Activated CD4-positive, alpha-beta T cell treated with anti-CD3 and anti-CD28 coated beads, Interleukin-2, amount 50 U/mL, for 24 hours (primary cell): ENCODE results near the gene HELZ.

ENCODE experiments used
- DNase-seq, 2 donors: peaks; one replicate each; pipeline ENCODE4 v3.0.0-alpha.2; 2020; ENCODE audit warnings: low read depth in 1 of 2, low spot score in 1 of 2

The HELZ gene

GRCh38 chr17:67085406-67085805, 159.6 kb downstream of the HELZ start:
- DNase-seq, result no peak

GRCh38 chr17:67082107-67082506, 162.9 kb downstream of the HELZ start:
- no peak for DNase-seq

GRCh38 chr17:67080804-67081203, 164.2 kb downstream of the HELZ start:
- no peak for DNase-seq

GRCh38 chr17:67079491-67079890, 165.5 kb downstream of the HELZ start:
- DNase-seq, result no peak

GRCh38 chr17:67078292-67078691, 166.7 kb downstream of the HELZ start:
- no peak for DNase-seq

GRCh38 chr17:67076290-67076689, 168.7 kb downstream of the HELZ start:
- no peak for DNase-seq

- no peak for DNase-seq
These were observed 170.2 kb downstream of the HELZ start for GRCh38 chr17:67074781-67075180.

- no peak for DNase-seq
These were observed 172.1 kb downstream of the HELZ start for GRCh38 chr17:67072885-67073284.

- no peak for DNase-seq
These were observed 173.4 kb downstream of the HELZ start for GRCh38 chr17:67071595-67071994.

- no peak for DNase-seq
These were observed 175.3 kb downstream of the HELZ start for GRCh38 chr17:67069603-67070136.

- DNase-seq, result no peak
These were observed 176.0 kb downstream of the HELZ start for GRCh38 chr17:67068999-67069398.

- DNase-seq, result no peak
These were observed 177.2 kb downstream of the HELZ start for GRCh38 chr17:67067571-67068482.

- no peak for DNase-seq
These were observed 178.3 kb downstream of the HELZ start for GRCh38 chr17:67066717-67067116.

GRCh38 chr17:67063141-67063540, 181.9 kb downstream of the HELZ start:
- DNase-seq, result no peak

GRCh38 chr17:67059372-67059771, 185.6 kb downstream of the HELZ start:
- DNase-seq, result no peak

GRCh38 chr17:67058036-67058435, 187.0 kb downstream of the HELZ start:
- no peak for DNase-seq

- no peak for DNase-seq
These were observed 188.1 kb downstream of the HELZ start for GRCh38 chr17:67056746-67057490.

GRCh38 chr17:67055811-67056745, 188.9 kb downstream of the HELZ start:
- DNase-seq, result no peak

- no peak for DNase-seq
These were observed 190.0 kb downstream of the HELZ start for GRCh38 chr17:67055041-67055443.

GRCh38 chr17:67054608-67055007, 190.4 kb downstream of the HELZ start:
- DNase-seq, result no peak

- no peak for DNase-seq
These were observed 190.9 kb downstream of the HELZ start for GRCh38 chr17:67054011-67054591.
